WI38 (cell line): ENCODE results near the gene PMPCA.

Source experiments
- H3K4me3 ChIP-seq: 2 replicates; pipeline ENCODE4 v1.5.1; 2011; ENCODE audit warnings: low read depth, mild to moderate bottlenecking, control low read depth, low read length
- TF ChIP-seq, protein P1 (sequence below): IDR thresholded peaks from 2 replicates; pipeline ENCODE4 v1.5.1; 2012; ENCODE audit warnings: low read depth, mild to moderate bottlenecking, control low read depth, low read length

PMPCA gene

DNA sequence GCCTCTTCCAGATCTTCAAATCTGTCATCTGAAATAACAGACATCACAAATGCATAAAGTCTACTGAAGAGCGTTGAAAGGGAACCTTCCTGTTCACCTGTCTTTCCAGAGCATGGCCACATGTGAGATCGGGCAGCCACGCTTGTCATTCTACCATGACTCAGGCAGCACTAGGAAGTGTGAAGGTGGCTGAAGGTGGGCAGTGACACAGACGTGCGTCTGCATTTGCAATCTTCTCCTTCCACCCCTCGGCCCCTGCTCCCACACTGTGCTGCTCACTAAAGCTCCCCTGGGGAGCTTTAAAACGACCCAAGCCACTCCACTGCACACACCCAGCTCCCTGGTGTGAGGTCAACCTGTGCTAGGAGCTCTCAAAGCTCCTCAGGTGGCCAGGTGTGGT, 2.5 kb upstream of the PMPCA start:
- no peak overlapping the region for H3K4me3 ChIP-seq
- TF ChIP-seq, protein P1, sequence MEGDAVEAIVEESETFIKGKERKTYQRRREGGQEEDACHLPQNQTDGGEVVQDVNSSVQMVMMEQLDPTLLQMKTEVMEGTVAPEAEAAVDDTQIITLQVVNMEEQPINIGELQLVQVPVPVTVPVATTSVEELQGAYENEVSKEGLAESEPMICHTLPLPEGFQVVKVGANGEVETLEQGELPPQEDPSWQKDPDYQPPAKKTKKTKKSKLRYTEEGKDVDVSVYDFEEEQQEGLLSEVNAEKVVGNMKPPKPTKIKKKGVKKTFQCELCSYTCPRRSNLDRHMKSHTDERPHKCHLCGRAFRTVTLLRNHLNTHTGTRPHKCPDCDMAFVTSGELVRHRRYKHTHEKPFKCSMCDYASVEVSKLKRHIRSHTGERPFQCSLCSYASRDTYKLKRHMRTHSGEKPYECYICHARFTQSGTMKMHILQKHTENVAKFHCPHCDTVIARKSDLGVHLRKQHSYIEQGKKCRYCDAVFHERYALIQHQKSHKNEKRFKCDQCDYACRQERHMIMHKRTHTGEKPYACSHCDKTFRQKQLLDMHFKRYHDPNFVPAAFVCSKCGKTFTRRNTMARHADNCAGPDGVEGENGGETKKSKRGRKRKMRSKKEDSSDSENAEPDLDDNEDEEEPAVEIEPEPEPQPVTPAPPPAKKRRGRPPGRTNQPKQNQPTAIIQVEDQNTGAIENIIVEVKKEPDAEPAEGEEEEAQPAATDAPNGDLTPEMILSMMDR = no peak

DNA sequence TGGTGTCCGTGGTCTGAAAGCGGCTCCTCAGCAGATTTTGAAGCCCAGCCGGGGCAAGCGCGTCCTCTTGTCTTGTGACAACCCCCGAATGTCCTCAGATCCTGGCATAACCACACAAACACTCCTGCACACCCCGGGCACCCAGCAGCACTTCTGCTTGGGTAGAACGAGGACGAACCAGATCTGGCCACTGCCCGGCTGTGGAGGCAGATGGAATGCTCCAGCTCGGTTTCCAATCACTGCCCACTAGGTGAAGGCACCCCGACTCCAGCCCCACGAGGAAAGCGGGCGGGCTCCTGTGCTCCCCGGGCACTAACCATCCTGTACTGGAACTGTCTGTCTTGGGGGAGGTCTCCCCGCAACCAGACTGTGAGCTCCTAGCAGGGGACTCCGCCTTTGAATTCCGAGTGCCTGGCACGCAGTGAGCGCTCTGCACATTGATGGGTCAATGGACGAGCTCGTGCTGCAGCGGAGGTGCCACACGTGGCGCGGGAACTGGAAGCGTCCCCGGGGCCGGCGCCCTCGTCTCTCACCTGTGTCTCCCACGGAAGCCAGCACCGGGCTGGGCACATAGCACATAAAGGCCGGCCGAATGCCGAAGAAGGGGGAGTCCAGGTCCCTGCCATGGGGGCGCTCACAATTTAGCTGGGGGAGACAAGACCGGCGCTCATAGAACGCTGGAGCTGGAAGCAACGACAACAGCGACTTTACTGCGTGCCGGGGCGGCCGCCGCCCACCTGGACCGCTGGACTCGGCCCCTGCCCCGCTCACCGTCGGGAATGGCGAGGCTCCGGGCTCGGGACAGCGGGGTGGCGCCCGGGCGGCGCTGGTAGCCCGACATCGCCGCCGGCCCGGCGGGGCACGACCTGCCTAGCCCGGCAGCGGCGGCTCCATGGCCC, 652 bp upstream of the PMPCA start:
- peak overlapping the region; percentile 97 for H3K4me3 ChIP-seq
- TF ChIP-seq, protein P1 = no peak

- TF ChIP-seq, protein P1 = no peak
- H3K4me3 ChIP-seq = peak overlapping the region; percentile 97
These were observed 920 bp downstream of the PMPCA start for GRCh38 chr9:136411378-136411777.

DNA sequence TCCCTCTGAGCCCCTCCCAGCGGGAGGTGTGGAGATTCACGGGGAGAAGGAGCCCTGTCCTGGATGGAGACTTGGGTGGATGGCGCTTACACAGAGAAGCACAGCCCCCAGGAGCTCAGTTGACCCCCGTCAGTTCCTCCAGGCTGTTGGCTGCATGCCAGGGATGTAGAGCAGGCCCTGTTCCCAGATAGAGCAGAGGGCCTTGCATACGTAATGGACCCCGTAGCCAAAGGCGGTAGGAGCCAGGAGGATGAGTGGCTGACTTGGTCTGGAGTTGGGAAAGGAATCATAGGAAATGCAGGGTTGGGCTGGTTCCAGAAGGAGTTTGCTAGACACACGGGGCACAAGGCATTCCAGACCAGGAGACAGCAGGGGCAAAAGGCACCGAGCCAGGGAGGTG, 2.5 kb downstream of the PMPCA start:
- TF ChIP-seq, protein P1 = no peak
- H3K4me3 ChIP-seq = no peak overlapping the region

DNA sequence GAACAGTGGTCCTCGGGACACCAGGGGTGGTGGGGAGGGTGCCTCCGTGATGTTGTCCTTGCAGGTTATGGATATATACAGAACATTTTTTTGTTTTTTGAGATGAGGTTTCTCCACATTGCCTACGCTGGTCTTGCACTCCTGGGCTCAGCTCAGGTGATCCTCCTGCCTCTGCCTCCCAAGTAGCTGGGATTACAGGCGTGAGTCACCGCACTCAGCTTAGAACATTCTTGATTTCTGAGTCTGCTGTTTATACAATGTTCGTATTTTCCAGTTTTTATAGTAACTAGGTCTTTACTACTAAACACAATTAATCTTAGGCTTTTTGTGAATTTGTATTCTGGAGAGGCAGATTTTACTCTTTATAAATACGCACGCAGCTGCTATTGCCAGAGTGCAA, 6.0 kb downstream of the PMPCA start:
- no peak overlapping the region for H3K4me3 ChIP-seq
- TF ChIP-seq, protein P1 = no peak

- TF ChIP-seq, protein P1 = no peak
- H3K4me3 ChIP-seq = no peak overlapping the region
These were observed 6.5 kb downstream of the PMPCA start for GRCh38 chr9:136416914-136417313.

DNA sequence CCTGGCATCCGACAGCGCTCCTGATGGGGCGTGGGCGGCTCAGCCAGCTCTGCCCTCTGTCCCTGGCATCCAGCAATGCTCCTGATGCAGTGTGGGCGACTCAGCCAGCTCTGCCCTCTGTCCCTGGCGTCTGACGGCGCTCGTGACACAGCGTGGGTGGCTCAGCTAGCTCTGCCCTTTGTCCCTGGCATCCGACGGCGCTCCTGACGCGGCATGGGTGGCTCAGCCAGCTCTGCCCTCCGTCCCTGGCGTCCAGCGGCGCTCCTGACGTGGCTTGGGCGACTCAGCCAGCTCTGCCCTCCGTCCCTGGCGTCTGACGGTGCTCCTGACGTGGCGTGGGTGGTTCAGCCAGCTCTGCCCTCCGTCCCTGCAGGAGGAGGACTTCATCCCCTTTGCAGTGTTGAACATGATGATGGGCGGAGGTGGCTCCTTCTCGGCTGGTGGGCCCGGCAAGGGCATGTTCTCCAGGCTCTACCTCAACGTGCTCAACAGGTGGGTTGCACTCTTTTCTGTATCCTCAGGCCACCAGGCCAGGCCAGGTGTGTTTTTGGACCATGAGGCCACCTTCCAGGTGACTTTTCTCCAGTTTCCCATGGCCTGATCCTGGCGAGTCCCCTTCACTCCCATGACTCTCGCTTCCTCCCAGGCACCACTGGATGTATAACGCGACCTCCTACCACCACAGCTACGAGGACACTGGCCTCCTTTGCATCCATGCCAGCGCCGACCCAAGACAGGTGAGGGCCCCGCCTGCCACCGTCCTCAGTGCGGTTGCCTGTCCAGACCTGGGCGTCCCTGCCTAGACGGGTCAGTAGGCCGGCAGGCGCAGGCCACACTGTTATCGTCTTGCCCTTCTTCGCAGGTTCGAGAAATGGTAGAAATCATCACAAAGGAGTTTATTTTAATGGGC, 8.0 kb downstream of the PMPCA start:
- TF ChIP-seq, protein P1 = no peak

More for the DNA sequence above, 8.0 kb downstream of the PMPCA start:
- H3K4me3 ChIP-seq = no peak overlapping the region
